ENCODE data around the gene GDPD3. TPM values are rescaled to one million over a fixed set of nuclear protein-coding genes. Genes with fewer than 3 reads are reported as not detected.

GDPD3 gene
- total RNA-seq, 1 donor from 2014 or later: 6.3 TPM

GRCh38 chr16:30096862-30097563, 16.3 kb downstream of the GDPD3 start:
- Mint-ChIP-seq H3K9me3 (peaks cover 22% of the 10 kb centered on the region), H3K27me3 (ENCODE audit: insufficient read depth) (no peaks in the 10 kb centered on the region), H3K4me1 (ENCODE audit: low read depth) (peaks cover 24% of the 10 kb centered on the region), H3K4me3 (peak overlapping the region; percentile 76), H3K36me3 (ENCODE audit: low read depth) (peaks cover 18% of the 10 kb centered on the region), H3K27ac (peak overlapping the region; percentile 87)
- DNase-seq (ENCODE audit: low spot score): no peak
- intact Hi-C loops (cut with micrococcal nuclease): loop anchor here (1.0 kb wide), 3 partner anchors 21 to 553 kb away; partner anchors contain the start of genes ALDOA and PRR14

- Mint-ChIP-seq H3K27ac (peak within 1 kb of the TSS; percentile 88), H3K9me3 (peaks cover 22% of the 10 kb centered on the region), H3K4me3 (peak within 1 kb of the TSS; percentile 88), H3K36me3 (ENCODE audit: low read depth) (peaks cover 17% of the 10 kb centered on the region), H3K27me3 (ENCODE audit: insufficient read depth) (no peaks in the 10 kb centered on the region), H3K4me1 (ENCODE audit: low read depth) (peaks cover 30% of the 10 kb centered on the region)
- peak; percentile 89 for DNase-seq (ENCODE audit: low spot score)
- intact Hi-C loops (cut with micrococcal nuclease): loop anchor here (1.0 kb wide), 3 partner anchors 20 to 554 kb away; partner anchors contain the start of genes ALDOA and PRR14
Measured at GRCh38 chr16:30096105-30096861, 17.1 kb downstream of the GDPD3 start, which contains the start of gene YPEL3. YPEL3 (minus strand) TSS chr16:30096213; CDS start chr16:30095482, 731 bp downstream.

- peak overlapping the region; percentile 88 for H3K27ac Mint-ChIP-seq
- intact Hi-C loops (cut with micrococcal nuclease): loop anchor here (1.0 kb wide), 3 partner anchors 19 to 555 kb away; partner anchors contain the start of genes ALDOA and PRR14
- no peak for DNase-seq (ENCODE audit: low spot score)
- H3K4me1 Mint-ChIP-seq (ENCODE audit: low read depth): peaks cover 32% of the 10 kb centered on the region
- peaks cover 22% of the 10 kb centered on the region for H3K9me3 Mint-ChIP-seq
- peaks cover 15% of the 10 kb centered on the region for H3K36me3 Mint-ChIP-seq (ENCODE audit: low read depth)
- peak overlapping the region; percentile 88 for H3K4me3 Mint-ChIP-seq
- H3K27me3 Mint-ChIP-seq (ENCODE audit: insufficient read depth): no peaks in the 10 kb centered on the region
Measured at GRCh38 chr16:30095166-30096078, 17.9 kb downstream of the GDPD3 start.

DNA sequence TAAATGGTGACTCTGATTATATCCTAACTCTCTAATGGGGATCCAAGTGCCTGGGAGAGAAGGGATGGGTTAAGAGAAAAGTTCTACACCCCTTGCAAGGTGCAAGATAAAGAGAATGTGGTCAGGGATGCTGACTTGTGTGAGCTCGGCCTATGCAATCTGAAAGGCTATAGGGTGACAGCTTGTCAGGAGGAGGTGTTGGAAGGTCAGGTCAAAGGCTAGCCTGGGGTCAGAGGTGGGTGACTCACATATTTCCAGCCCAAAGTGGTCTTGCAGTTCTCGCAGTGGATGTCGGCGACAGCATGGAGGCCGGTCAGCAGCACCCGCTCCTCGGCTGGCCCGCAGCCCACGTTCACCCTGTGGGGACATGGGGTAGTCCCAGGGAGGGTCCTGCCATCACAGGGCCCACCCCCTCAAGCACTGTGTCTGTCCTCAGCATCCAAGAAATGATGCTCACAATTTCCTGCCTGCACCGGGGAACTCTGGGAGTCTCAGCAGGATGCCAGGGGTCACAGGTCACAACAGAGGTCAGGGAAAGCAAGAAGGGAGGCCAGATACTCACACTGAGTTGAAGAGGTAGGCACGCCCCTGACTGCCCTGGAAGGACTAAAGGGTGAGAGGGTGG, 18.7 kb downstream of the GDPD3 start:
- H3K27ac Mint-ChIP-seq: peak overlapping the region; percentile 88
- peaks cover 15% of the 10 kb centered on the region for H3K36me3 Mint-ChIP-seq (ENCODE audit: low read depth)
- peaks cover 22% of the 10 kb centered on the region for H3K9me3 Mint-ChIP-seq

DNA sequence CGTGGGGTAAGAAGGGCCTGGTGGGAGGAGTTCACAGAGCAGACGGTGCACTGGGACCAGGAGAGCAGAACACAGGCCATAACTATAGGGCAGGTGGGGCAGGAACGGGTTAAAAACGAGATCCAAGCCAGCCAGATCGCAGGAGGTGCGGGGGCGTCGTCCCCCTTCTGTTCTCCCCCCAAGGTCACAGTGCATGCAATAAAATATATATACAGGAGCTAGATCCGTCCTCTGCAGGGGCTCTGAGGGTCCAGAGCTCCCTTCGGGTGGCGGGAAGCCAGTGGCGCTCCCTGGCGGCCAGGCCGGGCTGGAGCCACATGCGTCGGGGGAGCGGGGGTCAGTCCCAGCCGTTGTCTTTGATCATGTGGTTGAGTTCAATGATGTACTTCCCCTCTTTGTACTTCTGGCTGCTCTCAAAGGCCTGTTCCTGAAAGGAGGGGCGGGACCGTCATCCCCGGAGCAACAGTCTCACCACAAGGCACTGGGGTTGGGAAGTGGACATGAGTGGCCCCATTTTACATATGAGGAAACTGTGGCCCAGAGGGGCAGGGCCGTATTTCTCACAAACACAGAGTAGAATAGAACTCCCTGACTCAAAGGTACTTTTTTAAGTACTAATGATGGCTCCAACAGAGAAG, 20.8 kb downstream of the GDPD3 start:
- no peaks in the 10 kb centered on the region for H3K27me3 Mint-ChIP-seq (ENCODE audit: insufficient read depth)
- H3K36me3 Mint-ChIP-seq (ENCODE audit: low read depth): peaks cover 14% of the 10 kb centered on the region
- intact Hi-C loops (cut with micrococcal nuclease): loop anchor here (1.0 to 5.0 kb wide), 5 partner anchors 16 to 315 kb away; partner anchors contain the start of genes ALDOA, MAPK3 and ZNF771
- H3K4me3 Mint-ChIP-seq: peak overlapping the region; percentile 88
- H3K9me3 Mint-ChIP-seq: peaks cover 8% of the 10 kb centered on the region
- DNase-seq (ENCODE audit: low spot score): peak; percentile 65
- H3K27ac Mint-ChIP-seq: peak overlapping the region; percentile 90
- peaks cover 56% of the 10 kb centered on the region for H3K4me1 Mint-ChIP-seq (ENCODE audit: low read depth)

More for the DNA sequence above, 18.7 kb downstream of the GDPD3 start:
- Mint-ChIP-seq H3K27me3 (ENCODE audit: insufficient read depth) (no peaks in the 10 kb centered on the region), H3K4me3 (peak overlapping the region; percentile 88), H3K4me1 (ENCODE audit: low read depth) (peaks cover 40% of the 10 kb centered on the region)
- intact Hi-C loops (cut with micrococcal nuclease): loop anchor here (5.0 kb wide), 1 partner anchor 313 kb away; the partner anchor contains the start of gene ZNF771
- DNase-seq (ENCODE audit: low spot score): no peak

GRCh38 chr16:30091474-30092372, 21.6 kb downstream of the GDPD3 start, which contains the start of gene TBX6:
TBX6 (minus strand) TSS chr16:30091924; CDS start chr16:30091193, 731 bp downstream.
- Mint-ChIP-seq H3K4me1 (ENCODE audit: low read depth) (peaks cover 56% of the 10 kb centered on the region), H3K27ac (peak within 1 kb of the TSS; percentile 90), H3K27me3 (ENCODE audit: insufficient read depth) (no peaks in the 10 kb centered on the region), H3K4me3 (peak within 1 kb of the TSS; percentile 88), H3K9me3 (peaks cover under 1% of the 10 kb centered on the region), H3K36me3 (ENCODE audit: low read depth) (peaks cover 14% of the 10 kb centered on the region)
- peak; percentile 94 for DNase-seq (ENCODE audit: low spot score)
- intact Hi-C loops (cut with micrococcal nuclease): loop anchor here (1.0 to 5.0 kb wide), 5 partner anchors 15 to 316 kb away; partner anchors contain the start of genes ALDOA, MAPK3 and ZNF771

DNA sequence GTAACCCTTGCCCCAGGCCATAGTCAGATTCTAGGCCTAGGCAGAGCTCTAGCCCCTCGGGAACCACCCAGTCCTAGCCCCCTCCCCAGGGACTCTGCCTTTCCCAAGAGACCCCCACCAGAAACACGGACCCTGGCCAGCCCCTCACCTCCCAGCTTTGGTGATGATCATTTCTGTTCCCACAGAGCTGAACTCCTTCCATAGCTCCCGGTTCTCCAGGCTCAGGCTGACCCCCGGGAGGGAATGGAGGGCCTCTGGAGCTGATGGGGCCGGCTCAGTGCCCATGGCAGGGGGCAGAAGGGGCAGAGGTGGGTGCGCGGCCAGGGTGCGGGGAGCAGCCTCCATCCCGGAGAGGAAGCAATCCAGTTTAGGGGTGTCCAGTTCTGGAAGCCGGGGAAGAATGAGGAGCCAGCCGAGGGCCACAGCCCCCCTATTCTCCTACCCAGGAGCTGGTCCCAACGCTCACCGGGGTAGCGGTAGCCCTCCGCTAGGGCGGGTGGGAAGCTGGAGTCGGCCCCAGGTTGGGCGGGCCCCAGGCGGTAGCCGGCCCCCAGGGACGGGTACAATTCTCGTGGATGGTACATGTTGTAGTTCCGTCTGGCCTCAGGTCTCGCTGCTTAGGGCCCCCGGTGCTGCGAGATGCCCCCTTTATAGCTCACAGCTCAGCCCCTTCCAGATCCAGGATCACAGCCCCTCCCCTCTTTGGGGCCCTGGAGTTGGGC, 22.6 kb downstream of the GDPD3 start:
- Mint-ChIP-seq H3K9me3 (no peaks in the 10 kb centered on the region), H3K4me3 (peak overlapping the region; percentile 57), H3K4me1 (ENCODE audit: low read depth) (peaks cover 56% of the 10 kb centered on the region), H3K36me3 (ENCODE audit: low read depth) (peaks cover 17% of the 10 kb centered on the region), H3K27ac (peak overlapping the region; percentile 84), H3K27me3 (ENCODE audit: insufficient read depth) (no peaks in the 10 kb centered on the region)
- DNase-seq (ENCODE audit: low spot score): no peak
- intact Hi-C loops (cut with micrococcal nuclease): loop anchor here (5.0 kb wide), 1 partner anchor 317 kb away; the partner anchor contains the start of gene ZNF771

- DNase-seq (ENCODE audit: low spot score): no peak
- Mint-ChIP-seq H3K9me3 (no peaks in the 10 kb centered on the region), H3K36me3 (ENCODE audit: low read depth) (peaks cover 17% of the 10 kb centered on the region), H3K4me3 (no peak overlapping the region), H3K27me3 (ENCODE audit: insufficient read depth) (no peaks in the 10 kb centered on the region), H3K4me1 (ENCODE audit: low read depth) (peaks cover 45% of the 10 kb centered on the region), H3K27ac (no peak overlapping the region)
- intact Hi-C loops (cut with micrococcal nuclease): no loop called here
Measured at GRCh38 chr16:30088832-30089624, 24.3 kb downstream of the GDPD3 start.

DNA sequence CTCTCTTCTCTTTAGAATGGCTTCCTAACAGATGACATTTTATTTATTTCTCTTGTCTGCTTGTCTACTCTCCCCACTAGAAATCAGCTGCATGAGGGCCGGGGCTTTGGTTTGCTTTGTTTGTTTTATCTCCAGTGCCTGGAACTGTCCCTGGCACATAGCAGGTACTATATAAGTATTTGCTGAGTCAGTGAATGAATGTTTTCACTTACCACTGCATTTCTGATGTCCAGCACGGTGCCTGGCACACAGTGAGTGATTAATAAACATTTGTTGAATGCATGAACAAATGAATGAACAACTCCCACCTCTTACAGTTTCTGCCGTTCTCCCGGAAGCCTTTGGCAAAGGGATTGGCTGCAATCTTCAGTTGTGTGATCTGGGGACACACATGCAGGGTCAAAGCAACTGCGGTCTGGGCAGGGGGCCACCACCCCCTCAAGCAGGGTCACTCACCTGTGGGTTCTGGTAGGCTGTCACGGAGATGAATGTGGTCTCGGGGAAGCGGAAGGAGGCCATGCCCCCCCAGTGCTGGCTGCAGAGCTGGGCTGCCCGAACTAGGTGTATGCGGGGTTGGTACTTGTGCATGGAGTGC, 25.0 kb downstream of the GDPD3 start:
- Mint-ChIP-seq H3K36me3 (ENCODE audit: low read depth) (peaks cover 17% of the 10 kb centered on the region), H3K9me3 (no peaks in the 10 kb centered on the region), H3K4me1 (ENCODE audit: low read depth) (peaks cover 43% of the 10 kb centered on the region), H3K4me3 (no peak overlapping the region), H3K27ac (no peak overlapping the region), H3K27me3 (ENCODE audit: insufficient read depth) (no peaks in the 10 kb centered on the region)
- no peak for DNase-seq (ENCODE audit: low spot score)
- intact Hi-C loops (cut with micrococcal nuclease): no loop called here

All from activated T-helper 1 cell treated with anti-CD3 and anti-CD28 coated beads, Interleukin-12 subunit alpha, Interleukin-12 subunit beta, Interleukin-2, Interleukin-4 antibody, amounts not matched to agents 30 ng/mL and 10 ng/mL and 1 ng/mL, durations not matched to agents 14 hours and 24 hours and 36 hours (primary cell).